GM21529 (cell line): Measurements from ENCODE around the gene EIF4EBP3.
A peak's percentile ranks its signal among the peaks of the same experiment; 100 is the strongest.

ENCODE experiments used
- ATAC-seq: cut with Tn5 transposase; IDR thresholded peaks from one replicate; pipeline ENCODE4 v1.9.1; 2021; ENCODE audit not compliant: unreplicated experiment

EIF4EBP3 gene

GRCh38 chr5:140556438-140556837 is 9.0 kb downstream of the EIF4EBP3 start:
- ATAC-seq, result no peak

DNA sequence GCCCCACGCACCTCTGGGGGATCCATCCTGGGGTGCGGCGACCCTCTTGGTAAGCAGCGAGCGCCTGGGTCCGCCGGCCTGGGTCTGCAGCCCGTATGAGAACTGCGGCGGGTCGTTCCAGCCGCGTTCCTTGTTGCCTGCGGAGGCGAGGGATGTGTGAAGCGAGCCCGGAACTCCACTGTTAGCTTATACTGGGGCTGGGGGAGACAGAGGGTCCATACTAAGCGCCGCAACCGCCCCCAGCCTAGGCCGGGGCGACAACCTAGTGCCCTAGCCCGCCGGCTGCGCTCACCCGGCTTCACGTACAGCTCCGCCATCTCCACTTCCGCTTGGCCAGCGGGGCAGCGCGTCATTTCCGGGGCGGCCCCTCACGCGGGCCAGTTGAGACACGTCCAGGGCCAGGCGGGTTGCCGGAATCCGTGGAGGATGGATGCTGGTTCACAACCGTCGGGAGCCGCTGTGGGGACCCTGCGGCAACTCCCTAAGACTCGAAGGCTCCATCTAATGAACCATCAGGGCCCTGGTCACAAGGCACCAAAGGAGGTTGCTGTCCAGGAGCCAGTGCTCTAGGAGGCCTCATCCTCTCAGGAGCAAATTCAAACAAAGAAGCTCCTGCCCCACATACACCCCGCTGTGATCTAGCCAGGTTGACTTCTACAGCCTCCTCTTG is 9.8 kb downstream of the EIF4EBP3 start, which contains the start of gene SRA1:
Gene SRA1, minus strand, starts transcription at position 338 of the 670 bp plus-strand sequence. Its CDS starts 21 bp downstream, at position 317.
- peak; percentile 97 for ATAC-seq

GRCh38 chr5:140557965-140558364 is 10.5 kb downstream of the EIF4EBP3 start:
- ATAC-seq, result no peak

DNA sequence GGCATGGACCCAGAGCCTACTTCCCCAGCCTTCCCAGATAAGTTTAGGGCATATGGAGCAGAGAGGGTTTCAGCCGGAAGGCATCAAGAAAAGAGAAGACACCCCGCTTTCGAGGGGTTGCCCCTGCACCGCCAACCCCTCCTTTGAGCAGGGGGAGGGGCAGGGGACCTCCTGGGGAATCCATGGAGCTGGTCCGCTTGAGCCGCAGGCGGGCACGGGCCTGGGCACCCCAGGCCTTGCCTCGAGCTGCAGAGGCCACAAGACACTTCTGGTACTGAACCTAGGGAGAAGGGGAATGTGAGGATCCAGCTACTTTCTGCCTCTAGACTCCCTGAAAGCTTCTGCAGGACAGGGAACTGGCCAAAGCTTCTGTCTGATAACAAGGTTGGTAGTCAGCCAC is 11.1 kb downstream of the EIF4EBP3 start:
- no peak for ATAC-seq

GRCh38 chr5:140560227-140560626 is 12.8 kb downstream of the EIF4EBP3 start:
- ATAC-seq, result no peak

DNA sequence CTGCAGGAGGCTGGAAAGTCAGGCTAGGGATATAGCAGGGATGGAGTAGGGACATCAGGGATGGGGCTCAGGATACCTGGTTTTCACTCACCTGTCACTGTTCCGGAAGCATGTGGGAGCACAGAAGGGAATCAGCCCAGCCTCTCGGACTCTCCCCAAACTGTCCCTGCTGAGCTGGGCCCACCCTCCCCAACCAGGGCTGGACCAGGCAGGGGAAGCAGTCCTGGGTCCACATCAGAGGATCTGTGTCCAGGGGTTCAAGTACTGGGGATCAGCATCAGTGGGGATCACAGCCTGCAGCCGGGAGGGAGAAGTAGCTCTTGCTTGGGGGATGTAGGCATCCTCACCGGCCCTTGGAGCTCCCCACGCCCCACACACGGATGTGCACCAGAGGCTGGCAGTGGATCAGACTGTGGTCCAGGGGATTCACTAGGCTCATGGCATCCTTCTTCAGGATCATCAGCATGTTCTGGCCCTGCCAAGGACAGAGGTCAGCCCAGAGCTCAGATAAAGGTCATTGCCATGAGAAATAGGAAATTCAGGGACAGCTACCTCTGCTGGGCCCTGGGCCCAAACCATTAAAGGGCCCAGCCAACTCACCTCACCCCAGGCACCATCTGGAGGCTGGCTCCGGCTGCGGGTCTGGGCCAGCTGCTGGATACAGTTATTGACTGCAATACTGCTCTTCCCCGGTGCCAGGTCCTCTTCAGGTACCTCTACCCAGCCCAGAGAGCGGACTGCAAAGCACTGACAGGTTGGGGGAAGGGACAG is 14.5 kb downstream of the EIF4EBP3 start:
- ATAC-seq, result no peak

GRCh38 chr5:140563596-140563995 is 16.1 kb downstream of the EIF4EBP3 start:
- ATAC-seq, result no peak

DNA sequence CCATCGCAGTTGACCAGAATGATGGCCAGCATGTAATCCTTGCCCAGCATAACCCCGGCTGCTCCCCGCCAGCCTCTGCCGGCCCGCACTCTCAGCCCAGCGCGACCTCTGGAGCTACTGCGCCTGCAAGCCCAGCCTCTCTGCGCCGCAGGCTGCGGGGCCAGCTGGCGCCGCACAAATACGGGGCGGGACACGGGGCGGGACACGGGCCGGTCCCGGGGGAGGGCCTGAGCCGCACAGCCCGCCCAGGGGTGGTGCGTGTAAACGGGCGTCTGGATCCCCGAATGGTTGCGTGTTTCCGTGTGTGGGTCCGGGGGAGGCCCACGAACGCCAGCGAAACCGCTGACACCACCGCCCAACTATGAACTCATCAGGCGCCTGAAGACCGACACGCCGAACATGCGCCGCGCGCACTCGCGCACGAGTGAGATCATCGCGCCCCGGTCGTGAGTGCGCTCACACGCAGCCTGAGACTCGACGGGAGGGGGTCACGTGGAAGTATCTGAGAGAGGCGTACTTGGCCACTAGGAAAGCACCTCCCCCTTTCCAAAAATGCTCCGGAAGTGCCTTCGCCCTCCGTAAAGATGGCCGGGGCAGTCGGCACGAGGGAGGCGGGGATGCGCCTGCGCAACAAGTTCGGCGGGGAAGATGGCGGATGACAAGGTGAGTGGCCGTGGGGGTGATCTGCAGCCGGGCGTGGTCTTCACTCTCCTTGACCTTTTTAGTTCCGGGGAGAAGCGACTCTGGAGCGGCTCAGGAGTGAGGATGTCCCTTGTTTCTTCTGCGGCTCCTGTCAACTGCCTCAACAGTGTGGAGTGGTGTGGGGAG is 16.9 kb downstream of the EIF4EBP3 start, which contains the start of the genes APBB3 and SLC35A4:
Gene APBB3, minus strand, starts transcription at position 403 of the 828 bp plus-strand sequence. Its CDS starts 353 bp downstream, at position 50.
Gene SLC35A4, plus strand, starts transcription at position 633 of the 828 bp plus-strand sequence. CDS start 2,342 bp downstream, outside the sequence.
- ATAC-seq, result peak; percentile 88

DNA sequence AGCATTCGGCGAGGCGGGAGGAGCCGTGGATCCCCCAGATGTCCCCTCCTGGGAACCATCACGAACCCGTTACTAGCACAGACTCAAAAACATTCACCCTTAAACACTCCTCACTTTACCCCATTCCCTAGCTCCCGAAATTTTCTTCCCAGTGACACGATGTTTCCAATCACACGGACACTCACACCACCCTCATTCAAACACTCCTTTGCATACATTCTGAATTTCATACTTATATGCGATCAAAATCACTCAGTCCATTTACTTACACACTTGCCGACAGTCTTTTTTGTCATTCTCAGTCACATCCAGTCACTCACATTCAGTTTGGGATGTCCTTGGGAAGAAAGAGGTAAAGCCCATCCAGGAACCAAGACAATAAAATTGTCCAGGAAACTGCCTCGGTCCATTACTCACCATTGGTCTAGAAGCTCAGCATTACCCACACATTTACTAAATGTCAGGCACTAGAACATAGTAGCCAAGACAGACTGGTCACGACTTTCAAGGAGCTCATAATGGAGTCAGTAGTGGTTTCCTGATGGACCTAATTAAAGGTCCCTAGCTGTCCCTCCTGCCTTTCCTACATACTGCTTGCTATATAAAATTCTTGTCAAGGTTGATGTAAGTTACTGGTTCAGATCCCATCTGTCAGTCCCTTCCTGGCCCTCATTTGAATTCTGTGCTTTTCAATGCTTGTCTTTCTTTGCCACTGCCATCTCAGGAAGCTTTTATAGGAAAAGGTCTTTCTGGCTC is 17.7 kb downstream of the EIF4EBP3 start:
- no peak for ATAC-seq

DNA sequence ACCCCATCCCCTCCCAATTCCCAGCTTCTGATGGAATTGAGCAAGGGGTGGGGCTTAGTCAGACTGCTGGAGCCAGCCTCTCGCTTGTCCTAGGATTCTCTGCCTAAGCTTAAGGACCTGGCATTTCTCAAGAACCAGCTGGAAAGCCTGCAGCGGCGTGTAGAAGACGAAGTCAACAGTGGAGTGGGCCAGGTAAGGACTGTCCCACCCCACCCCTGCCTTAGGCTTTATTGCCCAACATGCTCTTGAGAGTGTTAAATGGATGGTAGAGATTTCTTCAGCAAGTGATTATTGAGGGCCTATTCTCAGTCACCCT is 18.3 kb downstream of the EIF4EBP3 start:
- no peak for ATAC-seq

DNA sequence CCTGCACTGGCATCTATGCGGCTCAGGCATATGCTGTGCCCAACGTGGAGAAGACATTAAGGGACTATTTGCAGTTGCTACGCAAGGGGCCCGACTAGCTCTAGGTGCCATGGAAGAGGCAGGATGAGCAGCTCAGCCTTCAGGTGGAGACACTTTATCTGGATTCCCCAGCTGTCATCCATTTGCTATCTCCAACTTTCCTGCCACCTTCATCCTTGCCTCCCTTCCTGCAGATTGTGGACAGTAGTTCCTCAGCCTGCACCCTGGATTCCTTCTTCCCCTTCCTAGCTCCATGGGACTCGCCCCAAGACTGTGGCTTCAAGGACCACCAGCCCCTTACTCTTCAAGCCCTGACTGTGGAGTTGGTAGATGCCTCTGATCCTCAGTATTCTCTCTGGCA is 19.2 kb downstream of the EIF4EBP3 start:
- no peak for ATAC-seq

DNA sequence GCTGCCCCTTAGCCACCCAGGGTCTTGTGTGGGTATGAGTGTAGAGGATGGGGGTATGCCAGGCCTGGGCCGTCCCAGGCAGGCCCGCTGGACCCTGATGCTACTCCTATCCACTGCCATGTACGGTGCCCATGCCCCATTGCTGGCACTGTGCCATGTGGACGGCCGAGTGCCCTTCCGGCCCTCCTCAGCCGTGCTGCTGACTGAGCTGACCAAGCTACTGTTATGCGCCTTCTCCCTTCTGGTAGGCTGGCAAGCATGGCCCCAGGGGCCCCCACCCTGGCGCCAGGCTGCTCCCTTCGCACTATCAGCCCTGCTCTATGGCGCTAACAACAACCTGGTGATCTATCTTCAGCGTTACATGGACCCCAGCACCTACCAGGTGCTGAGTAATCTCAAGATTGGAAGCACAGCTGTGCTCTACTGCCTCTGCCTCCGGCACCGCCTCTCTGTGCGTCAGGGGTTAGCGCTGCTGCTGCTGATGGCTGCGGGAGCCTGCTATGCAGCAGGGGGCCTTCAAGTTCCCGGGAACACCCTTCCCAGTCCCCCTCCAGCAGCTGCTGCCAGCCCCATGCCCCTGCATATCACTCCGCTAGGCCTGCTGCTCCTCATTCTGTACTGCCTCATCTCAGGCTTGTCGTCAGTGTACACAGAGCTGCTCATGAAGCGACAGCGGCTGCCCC is 19.8 kb downstream of the EIF4EBP3 start:
- ATAC-seq, result no peak

- no peak for ATAC-seq
Observed at GRCh38 chr5:140567871-140568270, 20.4 kb downstream of the EIF4EBP3 start.

DNA sequence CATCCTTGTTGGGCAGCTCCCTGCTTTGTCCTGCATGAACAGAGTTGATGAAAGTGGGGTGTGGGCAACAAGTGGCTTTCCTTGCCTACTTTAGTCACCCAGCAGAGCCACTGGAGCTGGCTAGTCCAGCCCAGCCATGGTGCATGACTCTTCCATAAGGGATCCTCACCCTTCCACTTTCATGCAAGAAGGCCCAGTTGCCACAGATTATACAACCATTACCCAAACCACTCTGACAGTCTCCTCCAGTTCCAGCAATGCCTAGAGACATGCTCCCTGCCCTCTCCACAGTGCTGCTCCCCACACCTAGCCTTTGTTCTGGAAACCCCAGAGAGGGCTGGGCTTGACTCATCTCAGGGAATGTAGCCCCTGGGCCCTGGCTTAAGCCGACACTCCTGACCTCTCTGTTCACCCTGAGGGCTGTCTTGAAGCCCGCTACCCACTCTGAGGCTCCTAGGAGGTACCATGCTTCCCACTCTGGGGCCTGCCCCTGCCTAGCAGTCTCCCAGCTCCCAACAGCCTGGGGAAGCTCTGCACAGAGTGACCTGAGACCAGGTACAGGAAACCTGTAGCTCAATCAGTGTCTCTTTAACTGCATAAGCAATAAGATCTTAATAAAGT is 21.1 kb downstream of the EIF4EBP3 start:
- no peak for ATAC-seq

DNA sequence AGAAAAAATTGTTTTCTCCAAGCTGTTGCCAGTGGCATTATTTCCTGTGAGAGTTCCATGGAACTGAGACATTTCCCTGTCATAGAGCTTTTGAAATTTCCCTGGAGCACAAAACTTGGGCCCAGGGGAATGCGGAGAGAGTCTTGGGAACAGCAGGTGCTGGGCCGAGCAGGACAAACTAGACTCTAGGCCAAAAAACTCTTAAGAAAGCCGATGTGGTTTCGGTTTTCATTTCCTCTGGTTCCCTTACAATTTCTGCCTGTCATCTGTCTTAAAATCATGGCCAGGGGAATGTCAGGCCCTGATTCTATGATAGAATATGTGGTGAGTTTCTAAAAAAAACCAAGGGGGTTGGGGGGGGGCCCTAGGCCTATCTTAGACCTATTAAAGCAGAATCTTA is 21.7 kb downstream of the EIF4EBP3 start:
- no peak for ATAC-seq

DNA sequence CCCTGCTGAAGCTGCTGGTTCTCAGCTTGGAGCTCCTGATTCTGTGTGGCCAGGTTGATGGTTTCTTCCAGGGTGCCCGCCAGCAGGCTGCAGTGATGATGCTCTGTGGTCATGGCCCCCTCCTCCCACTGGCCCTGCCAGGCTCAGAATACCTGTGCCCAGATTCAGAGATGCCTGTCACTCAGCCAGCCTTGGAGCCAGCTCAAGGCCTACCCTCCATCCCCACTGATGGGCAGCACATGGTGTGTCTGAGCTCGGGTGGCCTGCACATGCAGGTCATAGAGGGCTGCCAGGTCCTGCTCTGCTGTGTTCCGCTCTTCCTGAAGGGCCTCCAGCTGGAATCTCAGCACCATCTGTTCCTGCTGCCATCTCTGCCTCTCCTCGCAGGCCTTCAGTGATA is 22.6 kb downstream of the EIF4EBP3 start:
- no peak for ATAC-seq

- no peak for ATAC-seq
Observed at GRCh38 chr5:140570488-140570887, 23.0 kb downstream of the EIF4EBP3 start.

GRCh38 chr5:140571105-140571504 is 23.6 kb downstream of the EIF4EBP3 start:
- no peak for ATAC-seq

DNA sequence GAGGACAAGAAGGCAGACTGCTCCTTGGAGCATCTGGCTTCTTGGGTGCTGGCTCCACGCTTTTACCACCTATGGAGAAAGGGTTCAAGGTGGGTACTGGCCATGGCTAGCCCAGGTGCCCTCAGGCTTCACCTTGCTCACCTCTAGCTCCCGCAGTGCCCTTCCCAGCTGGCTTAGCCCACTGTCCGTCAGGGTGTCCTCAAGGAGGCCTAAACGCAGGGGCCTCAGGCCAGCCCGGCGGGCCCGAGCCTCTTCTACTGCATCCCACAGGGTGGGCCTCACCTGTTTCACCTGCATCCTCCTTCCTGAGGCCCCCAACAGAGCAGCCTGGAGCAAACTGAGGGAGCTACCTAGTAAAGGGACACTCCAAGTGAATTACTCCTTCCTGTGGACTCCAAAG is 26.2 kb downstream of the EIF4EBP3 start:
- ATAC-seq, result no peak

DNA sequence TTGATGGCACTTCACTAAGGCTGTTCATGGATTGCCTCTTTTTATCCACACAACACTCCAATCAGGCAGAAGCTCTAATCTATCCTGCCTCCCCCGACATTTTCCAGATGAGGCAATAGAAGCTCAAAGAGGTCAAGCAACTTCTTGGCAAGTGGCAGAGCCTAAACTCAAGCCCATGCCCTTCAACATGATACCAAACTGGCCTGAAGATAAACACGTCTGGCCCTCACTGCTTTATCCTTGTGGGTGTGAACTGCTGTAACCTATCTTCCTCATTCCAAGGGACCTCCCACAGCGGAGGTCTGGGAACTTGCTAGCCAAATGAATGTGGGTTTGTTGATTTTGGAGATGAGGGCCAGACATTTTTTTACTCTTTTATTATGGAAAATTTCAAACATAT is 26.7 kb downstream of the EIF4EBP3 start:
- ATAC-seq, result no peak
